NCI-H2081 treated with DMSO at 0.1 percent for 48 hours (cell line): ENCODE data around the gene TAF11L2.
"Not testable (repeated sequence)": the region's sequence is repeated elsewhere in the genome, so short reads cannot be mapped to it uniquely, and the experiment has no call there.

ENCODE experiments used
- DNase-seq: peaks from one replicate; lab custom pipeline; 2025; lab: John Stamatoyannopoulos, UW

The TAF11L2 gene

DNA sequence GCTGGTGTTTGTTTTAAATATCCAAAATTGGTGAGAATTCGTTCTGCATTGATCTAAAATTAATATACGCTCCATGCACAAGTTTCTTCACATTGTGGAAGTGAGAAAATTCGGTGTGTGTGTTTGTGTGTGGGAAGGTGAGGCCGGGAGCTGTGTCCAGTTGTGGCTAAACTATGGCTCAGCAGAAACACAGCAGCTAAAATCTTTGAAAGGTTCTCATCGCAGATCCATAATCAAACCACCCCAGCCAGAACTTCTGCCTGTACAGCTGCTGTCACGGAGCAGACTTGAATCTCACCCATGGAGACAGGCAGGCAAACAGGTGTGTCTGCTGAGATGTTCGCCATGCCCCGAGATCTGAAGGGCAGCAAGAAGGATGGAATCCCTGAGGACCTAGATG, at the start of gene TAF11L2:
Gene TAF11L2 (plus strand): TSS at position 301 of the 400 bp plus-strand sequence.
- not testable (repeated sequence) for DNase-seq

DNA sequence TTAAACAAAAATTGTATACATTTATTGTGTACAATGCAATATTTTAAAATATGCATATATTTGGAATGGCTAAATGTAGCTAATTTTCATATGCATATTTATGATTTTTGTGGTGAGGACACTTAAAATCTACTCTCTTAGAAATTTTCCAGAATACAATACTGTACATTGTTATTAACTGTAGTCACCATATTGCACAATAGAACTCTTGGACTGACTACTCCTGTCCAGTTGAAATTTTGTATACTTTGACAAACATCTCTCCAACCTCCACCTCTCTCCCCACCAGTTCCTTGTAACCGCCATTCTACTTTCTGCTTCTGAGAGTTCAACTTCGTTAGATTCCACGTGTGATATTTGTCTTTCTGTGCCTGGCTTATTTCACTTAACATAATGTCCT, 49.2 kb upstream of the TAF11L2 start:
- DNase-seq = no peak

DNA sequence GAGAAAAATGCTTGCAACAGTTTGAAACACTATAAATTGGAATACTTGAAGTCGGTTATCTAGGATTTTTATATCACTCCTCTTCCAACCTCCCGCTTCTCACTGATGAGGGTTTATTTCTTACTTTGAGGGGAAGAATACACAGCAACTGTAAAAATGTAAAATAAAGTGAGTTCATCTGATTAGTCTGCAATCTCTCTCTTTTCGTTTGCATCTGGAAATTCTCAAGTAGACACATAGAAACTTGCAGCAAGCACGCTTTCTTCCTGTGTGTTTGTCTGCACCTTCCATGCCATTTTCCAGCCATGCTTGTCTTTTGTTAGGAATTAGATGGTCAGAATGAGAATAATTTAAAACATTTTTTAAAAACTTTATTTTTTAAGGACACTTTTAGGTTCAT, 45.1 kb upstream of the TAF11L2 start:
- DNase-seq = no peak

DNA sequence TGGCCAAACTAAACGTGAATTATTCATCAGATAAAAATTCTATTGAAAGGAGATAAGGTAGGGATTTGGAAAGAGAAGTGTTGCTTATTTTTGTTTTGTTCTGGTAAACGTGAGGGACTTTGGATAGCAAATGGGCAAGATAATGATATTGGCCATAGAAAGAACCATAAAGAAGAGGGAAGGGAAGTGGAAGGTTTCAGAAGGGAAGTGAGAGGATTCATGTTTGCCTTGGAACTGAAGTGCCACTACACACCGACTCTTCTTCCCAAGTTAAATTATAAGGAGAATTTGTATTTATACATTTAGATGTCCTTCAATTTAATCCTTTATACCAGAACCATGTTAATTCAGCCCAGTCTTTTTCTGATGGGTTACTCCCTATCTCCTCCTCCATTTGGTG, 42.1 kb upstream of the TAF11L2 start:
- no peak for DNase-seq

DNA sequence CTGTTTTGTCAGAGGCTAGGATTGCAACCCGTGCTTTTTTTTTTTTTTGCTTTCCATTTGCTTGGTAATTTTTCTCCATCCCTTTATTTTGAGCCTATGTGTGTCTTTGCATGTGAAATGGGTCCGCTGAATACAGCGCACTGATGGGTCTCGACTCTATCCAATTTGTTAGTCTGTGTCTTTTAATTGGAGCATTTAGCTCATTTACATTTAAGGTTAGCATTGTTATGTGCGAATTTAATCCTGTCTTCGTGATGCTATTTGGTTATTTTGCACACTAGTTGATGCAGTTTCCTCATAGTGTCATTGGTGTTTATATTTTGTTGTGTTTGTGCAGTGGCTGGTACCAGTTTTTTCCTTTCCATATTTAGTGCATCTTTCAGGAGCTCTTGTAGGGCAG, 36.2 kb upstream of the TAF11L2 start:
- DNase-seq = no peak

DNA sequence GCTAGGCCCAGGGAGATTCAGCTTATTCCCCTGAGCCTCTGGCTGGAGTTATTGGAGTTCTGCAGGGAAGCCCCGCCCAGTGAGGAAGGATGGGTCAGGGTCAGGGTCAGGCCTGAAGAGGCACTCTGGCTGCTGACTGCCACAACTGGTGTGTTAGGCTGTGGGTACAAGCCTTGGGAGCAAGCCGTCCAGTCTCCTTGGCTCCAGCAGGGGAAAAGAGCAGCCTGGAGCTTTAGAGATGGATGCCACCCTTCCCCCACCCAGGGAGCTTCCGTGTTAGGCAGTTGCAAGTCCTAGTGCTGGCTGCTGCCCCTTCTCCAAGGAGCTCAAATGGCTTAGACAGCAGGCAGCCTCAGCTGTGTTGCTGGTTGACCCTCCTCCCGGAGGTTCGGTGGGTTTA, 34.4 kb upstream of the TAF11L2 start:
- no peak for DNase-seq

DNA sequence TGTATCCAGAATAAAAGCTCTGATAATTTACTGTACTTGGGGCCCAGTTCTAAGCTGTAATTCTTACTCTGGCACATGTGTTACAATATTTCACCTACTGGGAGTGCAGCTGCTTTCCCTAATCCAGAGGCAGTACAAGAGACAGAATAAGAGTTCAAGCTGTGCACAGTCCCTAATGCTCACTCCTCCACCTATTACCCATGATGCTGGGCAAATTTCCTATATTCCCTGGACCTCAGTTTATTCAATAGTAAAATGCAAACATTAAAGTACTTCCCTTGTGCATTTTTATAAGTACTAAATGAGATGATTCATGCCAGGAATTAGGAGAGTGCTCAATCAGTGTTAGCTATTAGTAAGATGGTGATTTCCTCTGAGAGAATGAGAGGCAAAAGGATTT, 28.0 kb upstream of the TAF11L2 start:
- no peak for DNase-seq

DNA sequence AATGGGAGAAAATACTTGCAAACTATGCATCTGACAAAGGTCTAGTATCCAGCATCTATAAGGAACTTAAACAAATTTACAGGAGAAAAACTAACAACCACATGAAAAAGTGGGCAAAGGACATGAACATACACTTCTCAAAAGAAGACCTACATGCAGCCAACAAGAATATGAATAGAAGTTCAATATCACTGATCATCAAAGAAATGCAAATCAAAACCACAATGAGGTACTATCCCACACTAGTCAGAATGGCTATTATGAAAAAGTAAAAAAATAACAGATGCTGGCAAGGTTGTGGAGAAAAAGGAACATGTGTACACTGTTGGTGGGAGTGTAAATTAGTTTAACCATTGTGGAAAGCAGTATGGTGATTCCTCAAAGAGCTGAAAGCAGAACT, 23.0 kb upstream of the TAF11L2 start:
- not testable (repeated sequence) for DNase-seq

DNA sequence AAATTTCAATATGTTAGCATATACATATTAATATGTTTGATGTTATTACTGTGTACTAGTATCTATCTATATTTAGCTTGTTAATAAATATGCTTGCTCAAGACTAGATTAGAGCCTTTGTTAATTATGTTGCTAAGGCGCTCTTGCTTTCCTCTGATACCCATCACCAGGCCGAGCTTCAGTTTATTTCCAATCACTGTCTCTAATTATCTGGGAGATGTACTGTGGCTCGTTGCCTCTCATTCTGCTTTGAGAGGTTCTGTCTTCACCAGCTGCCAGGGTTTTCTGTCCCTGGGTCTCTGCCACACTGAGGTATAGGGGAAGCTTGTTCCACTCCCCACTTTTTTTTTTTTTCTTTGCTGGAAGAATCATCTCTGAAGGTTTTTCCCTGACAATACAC, 21.0 kb upstream of the TAF11L2 start:
- no peak for DNase-seq

DNA sequence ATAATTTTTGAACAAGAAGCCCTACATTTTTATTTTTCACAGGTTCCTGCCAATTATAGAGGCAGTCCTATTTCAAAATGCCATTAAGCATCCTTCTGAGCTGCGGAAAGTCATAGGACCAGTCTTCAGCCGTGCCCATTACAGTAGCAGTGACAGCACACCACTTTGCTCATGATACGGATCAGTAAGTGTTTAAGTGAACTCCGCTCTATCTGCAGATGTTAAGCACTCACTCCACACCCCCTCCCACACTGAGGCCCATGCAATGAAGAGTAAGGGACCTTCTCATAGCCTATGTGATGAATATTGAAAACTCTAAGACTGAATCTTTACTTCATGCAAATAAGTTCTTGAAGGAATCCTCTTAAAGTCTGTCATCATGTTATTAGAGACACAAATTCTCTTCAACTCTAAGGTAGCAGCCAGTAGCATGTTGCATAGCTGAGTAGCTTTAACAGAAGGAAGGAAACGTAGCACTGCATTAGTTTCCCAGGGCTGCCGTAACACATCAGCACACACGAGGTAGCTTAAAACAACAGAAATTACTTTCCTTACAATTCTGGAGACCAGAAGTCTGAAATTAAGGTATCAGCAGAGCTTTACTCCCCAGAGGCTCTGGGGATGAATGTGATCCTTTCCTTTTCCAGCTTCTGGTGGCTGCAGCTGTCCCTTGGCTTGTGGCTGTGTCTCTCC, 20.3 kb upstream of the TAF11L2 start:
- no peak for DNase-seq

DNA sequence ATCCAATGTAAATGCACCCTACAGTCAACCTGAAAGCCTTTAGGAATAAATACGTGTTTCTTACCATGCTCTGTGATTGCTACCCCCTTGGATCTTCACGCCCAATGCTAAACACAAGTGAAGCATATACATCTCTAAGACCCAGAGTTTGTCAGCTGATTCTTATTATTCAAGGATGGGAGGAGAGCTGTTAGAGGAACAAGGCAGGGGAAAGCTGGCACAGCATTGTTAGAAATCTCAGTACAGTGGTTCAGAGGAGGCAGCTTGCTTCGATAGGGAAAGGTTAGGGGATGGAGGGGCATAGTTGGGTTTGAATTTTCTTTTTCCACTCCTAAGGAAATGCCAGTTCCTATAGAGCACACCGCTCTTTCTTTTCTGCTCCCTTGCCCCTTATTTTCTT, 16.7 kb upstream of the TAF11L2 start:
- no peak for DNase-seq

DNA sequence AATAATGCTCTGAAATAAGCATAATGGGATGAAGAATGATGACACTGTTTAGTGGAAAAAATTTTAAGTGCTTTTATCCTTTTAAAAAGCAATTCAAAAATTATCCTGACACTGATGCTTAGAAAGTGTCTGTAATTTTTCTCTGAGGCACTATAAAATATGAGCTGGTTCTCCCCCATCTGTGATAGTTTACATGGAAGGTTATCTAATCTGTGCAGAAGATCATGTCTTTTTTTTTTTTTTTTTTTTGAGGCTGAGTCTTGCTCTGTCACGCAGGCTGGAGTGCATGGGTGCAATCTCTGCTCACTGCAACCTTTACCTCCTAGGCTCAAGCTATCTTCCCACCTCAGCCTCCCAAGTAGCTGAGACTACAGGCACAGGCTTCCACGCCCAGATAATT, 15.2 kb upstream of the TAF11L2 start:
- no peak for DNase-seq

DNA sequence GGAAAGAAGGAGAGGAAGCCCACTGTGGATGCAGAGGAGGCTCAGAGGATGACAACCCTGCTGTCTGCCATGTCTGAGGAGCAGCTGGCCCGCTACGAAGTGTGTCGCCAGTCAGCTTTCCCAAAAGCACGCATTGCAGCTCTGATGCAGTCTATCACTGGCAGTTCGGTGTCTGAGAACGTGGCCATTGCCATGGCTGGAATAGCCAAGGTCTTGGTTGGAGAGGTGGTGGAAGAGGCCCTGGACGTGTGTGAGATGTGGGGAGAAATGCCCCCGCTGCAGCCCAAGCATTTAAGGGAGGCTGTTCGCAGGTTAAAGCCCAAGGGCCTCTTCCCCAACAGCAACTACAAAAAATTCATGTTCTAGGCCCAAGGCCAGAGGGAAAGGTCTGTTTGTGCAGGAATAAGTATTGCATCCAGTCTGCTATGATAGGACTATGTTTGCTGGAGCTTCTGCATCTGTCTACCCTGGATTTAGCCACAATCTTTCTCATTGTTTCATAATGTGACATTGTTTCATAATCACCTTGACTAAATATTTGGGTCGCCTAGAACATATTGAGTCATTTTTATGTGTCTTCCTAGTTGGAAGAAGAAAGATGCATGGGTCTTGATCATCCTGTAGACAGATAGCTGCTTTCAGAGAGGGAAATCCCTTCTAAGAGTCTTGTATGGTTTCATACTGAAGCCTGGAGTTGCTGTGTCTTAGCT, 11.4 kb upstream of the TAF11L2 start:
- DNase-seq = not testable (repeated sequence)

DNA sequence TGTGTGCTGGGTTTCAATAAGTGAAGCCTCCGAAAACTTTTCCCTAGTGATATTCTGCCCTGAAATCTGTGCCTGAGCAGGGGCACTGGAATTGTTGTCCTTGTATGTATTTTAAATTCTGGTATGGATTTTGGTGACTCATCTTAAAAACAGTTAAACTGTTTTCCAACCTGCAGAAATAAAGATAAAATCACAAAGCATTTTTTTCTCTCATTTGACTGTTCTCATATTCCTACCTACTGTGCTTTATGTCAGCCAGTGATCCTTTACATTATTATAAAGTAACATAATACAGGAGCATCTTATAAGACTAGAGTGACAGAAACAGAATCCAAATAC, 10.9 kb upstream of the TAF11L2 start:
- DNase-seq = no peak

DNA sequence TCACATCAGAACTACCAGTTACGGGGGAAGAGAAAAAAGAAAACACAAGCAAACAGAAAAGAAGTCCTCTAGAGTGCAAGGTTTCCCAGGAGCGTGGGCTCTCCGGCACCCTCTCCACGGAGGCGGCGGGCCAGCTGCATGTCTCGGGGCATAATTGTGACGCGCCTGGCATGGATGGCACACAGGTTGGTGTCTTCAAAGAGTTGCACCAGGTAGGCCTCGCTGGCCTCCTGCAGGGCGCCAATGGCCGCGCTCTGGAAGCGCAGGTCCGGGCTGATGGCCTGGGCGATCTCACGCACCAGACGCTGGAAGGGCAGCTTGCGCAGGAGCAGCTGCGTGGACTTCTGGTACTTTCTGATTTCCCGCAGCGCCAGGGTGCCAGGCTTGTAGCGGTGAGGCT, 6.8 kb upstream of the TAF11L2 start:
- DNase-seq = not testable (repeated sequence)

DNA sequence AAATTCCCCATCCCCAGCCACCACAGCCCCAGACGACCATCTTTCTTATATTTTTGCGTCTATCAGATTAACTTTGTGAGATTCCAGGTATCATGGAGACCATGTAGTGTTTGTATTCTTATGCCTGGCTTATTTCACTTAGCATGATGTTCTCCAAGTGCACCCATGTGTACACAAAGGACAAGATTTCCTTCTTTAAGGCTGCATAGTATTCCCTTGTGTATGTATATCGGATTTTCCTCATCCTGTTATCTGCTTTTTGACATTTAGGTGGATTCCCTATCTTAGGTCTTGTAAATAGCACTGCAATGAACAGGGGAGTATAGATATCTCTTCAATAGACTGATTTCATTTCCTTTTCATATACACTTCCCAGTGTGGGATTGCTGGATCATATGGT, 5.3 kb upstream of the TAF11L2 start:
- no peak for DNase-seq

DNA sequence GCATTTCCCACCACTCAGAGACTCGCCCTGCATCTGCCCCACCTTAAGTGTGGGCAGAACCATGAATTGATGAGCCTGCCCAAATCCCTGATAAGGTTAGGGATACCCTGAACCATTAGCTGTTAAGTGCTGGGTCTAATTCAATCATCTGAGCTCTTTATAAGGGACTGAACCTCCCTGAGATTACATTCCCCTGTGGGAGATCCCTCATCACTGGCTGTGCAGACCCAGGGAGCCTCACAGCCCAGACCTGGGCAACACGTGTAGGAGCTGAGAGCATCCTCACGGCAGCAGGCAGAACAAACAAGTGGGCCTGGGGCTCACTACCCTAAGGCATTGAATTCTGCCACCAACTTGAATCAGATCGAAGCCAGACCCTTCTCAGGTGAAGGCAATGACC, 585 bp upstream of the TAF11L2 start:
- DNase-seq = no peak

DNA sequence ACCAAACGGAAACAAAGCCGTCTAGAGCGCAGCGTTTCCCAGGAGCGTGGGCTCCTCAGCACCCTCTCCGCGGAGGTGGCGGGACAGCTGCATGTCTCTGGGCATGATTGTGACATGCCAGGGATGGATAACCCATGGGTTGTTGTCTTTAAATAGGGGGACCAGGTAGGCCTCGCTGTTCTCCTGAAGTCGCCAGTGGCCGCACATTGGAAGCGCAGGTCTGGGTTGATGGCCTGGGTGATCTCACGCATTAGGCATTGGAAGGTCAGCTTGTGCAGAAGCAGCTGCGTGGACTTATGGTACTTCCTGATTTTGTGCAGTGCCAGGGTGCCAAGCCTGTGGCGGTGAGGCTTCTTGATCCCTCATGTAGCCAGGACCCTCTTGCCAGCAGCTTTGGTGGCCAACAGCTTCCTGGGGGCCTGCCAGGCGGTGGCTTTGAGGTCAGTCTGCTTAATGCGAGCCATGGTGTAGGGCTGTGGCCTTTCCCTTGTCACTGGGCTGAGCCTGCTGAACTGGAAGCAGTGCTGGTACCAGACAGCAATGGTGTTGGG, 13.8 kb downstream of the TAF11L2 start:
- no peak for DNase-seq

DNA sequence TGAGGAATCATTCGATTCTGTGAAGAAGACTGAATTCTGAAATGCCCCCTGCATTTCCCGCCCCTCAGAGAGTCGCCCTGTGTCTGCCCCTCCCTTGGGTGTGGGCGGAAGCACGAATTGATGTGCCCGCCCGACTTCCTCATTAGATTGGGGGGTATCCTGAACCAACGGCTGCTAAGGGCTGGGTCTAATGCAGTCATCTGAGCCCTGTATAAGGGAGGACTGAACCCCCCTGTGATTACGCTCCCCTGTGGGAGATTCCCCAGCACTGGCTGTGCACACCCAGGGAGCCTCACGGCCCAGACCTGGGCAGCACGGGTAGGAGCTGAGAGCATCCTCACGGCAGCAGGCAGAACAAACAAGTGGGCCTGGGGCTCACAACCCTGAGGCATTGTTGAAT, 19.5 kb downstream of the TAF11L2 start:
- DNase-seq = not testable (repeated sequence)

DNA sequence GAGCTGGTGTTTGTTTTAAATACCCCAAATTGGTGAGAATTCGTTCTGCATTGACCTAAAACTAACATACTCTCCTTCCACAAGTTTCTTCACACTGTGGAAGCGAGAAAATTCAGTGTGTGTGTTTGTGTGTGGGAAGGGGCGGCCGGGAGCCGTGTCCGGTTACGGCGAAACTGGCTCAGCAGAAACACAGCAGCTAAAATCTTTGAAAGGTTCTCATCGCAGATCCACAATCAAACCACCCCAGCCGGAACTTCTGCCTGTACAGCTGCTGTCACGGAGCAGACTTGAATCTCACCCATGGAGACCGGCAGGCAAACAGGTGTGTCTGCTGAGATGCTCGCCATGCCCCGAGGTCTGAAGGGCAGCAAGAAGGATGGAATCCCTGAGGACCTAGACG, 20.0 kb downstream of the TAF11L2 start, which contains the start of gene TAF11L3:
Gene TAF11L3 (plus strand): TSS at position 301 of the 400 bp plus-strand sequence.
- not testable (repeated sequence) for DNase-seq

DNA sequence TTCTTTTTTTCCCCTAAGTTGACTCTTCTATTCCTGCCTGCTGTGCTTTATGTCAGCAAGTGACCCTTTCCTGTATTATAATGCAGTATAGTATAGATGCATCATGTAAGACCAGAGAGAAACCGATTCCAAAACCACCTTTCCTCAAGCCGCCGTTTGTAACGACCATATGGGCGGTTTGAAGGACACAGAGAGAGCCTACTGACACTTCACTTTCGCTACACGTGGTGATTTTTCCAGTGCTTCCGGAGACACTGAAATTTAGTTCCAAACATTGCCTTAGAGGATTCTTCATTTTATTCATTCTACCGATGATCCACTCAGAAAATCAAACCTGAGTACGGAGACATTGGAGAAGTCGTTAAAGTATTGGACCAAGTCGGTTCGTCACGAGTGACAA, 21.5 kb downstream of the TAF11L2 start:
- DNase-seq = not testable (repeated sequence)

DNA sequence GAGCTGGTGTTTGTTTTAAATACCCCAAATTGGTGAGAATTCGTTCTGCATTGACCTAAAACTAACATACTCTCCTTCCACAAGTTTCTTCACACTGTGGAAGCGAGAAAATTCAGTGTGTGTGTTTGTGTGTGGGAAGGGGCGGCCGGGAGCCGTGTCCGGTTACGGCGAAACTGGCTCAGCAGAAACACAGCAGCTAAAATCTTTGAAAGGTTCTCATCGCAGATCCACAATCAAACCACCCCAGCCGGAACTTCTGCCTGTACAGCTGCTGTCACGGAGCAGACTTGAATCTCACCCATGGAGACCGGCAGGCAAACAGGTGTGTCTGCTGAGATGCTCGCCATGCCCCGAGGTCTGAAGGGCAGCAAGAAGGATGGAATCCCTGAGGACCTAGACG, 23.5 kb downstream of the TAF11L2 start, which contains the start of gene TAF11L4:
Gene TAF11L4 (plus strand): TSS at position 301 of the 400 bp plus-strand sequence.
- not testable (repeated sequence) for DNase-seq

DNA sequence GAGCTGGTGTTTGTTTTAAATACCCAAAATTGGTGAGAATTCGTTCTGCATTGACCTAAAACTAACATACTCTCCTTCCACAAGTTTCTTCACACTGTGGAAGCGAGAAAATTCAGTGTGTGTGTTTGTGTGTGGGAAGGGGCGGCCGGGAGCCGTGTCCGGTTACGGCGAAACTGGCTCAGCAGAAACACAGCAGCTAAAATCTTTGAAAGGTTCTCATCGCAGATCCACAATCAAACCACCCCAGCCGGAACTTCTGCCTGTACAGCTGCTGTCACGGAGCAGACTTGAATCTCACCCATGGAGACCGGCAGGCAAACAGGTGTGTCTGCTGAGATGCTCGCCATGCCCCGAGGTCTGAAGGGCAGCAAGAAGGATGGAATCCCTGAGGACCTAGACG, 26.9 kb downstream of the TAF11L2 start, which contains the start of gene TAF11L5:
Gene TAF11L5 (plus strand): TSS at position 301 of the 400 bp plus-strand sequence.
- DNase-seq = not testable (repeated sequence)
